ENCODE results near the gene CSTF3. TPM values are rescaled to one million over a fixed set of nuclear protein-coding genes. Genes with fewer than 3 reads are reported as not detected.
A peak's percentile ranks its signal among the peaks of the same experiment; 100 is the strongest.

Gene CSTF3
- polyA plus RNA-seq, 1 donor from 2014 or later = 86.8 TPM

GRCh38 chr11:33094157-33094556 is 67.1 kb downstream of the CSTF3 start:
- TF ChIP-seq EP300 (conservative IDR thresholded peaks at IDR 0.05; ENCODE audit: poor library complexity, severe bottlenecking) = no peak
- no peak for TF ChIP-seq REST (IDR thresholded peaks at IDR 0.05; ENCODE audit: borderline replicate concordance)
- no peak for TF ChIP-seq CTCF (IDR thresholded peaks at IDR 0.05; ENCODE audit: poor library complexity, severe bottlenecking)
- no peak for TF ChIP-seq RAD21 (conservative IDR thresholded peaks at IDR 0.05)
- no peak for TF ChIP-seq SMC3 (conservative IDR thresholded peaks at IDR 0.05; ENCODE audit: poor library complexity)
- no peak for TF ChIP-seq MXI1 (conservative IDR thresholded peaks at IDR 0.05; ENCODE audit: poor library complexity, severe bottlenecking)
- TF ChIP-seq POLR2AphosphoS5 (IDR thresholded peaks at IDR 0.05) = no peak
- TF ChIP-seq TAF1 (IDR thresholded peaks at IDR 0.05; ENCODE audit: low read depth) = no peak
- TF ChIP-seq EZH2 (IDR thresholded peaks at IDR 0.05; ENCODE audit: borderline replicate concordance, insufficient read depth, low read length, poor library complexity, severe bottlenecking) = no peak
- Histone ChIP-seq H4K20me1 (ENCODE audit: insufficient read depth) (no peaks in the 10 kb centered on the region), H3K27me3 (ENCODE audit: insufficient read depth, low read depth, low read length) (no peaks in the 10 kb centered on the region), H3K4me3 (ENCODE audit: low read length) (no peak overlapping the region), H3K9me2 (ENCODE audit: insufficient read depth, low read length) (no peaks in the 10 kb centered on the region), H3K27ac (ENCODE audit: low read length) (no peak overlapping the region), H3K36me3 (ENCODE audit: insufficient read depth, low read length) (peaks cover 22% of the 10 kb centered on the region), H2AFZ (ENCODE audit: low read depth, low read length) (no peak overlapping the region), H3K79me2 (replicated peaks; ENCODE audit: insufficient read depth, low read length) (no peaks in the 10 kb centered on the region), H3F3A (ENCODE audit: insufficient read depth, low read length, poor library complexity, severe bottlenecking) (no peaks in the 10 kb centered on the region), H3K4me2 (ENCODE audit: low read length) (no peak overlapping the region), H3K9ac (ENCODE audit: low read length) (no peak overlapping the region), H3K9me3 (ENCODE audit: low read length) (no peaks in the 10 kb centered on the region)

- no peak for TF ChIP-seq RAD21 (conservative IDR thresholded peaks at IDR 0.05)
- TF ChIP-seq CTCF (IDR thresholded peaks at IDR 0.05; ENCODE audit: poor library complexity, severe bottlenecking) = peak; percentile 12
- peaks cover 3% of the 10 kb centered on the region for H3K36me3 ChIP-seq (ENCODE audit: insufficient read depth, low read length)
Observed at GRCh38 chr11:33089776-33090175, 71.5 kb downstream of the CSTF3 start.

More at GRCh38 chr11:33089776-33090175, 71.5 kb downstream of the CSTF3 start:
- Histone ChIP-seq H2AFZ (ENCODE audit: low read depth, low read length) (no peak overlapping the region), H3F3A (ENCODE audit: insufficient read depth, low read length, poor library complexity, severe bottlenecking) (no peaks in the 10 kb centered on the region), H3K27me3 (ENCODE audit: insufficient read depth, low read depth, low read length) (no peaks in the 10 kb centered on the region), H3K9me2 (ENCODE audit: insufficient read depth, low read length) (no peaks in the 10 kb centered on the region), H3K4me2 (ENCODE audit: low read length) (no peak overlapping the region), H3K9me3 (ENCODE audit: low read length) (no peaks in the 10 kb centered on the region), H3K79me2 (replicated peaks; ENCODE audit: insufficient read depth, low read length) (no peaks in the 10 kb centered on the region), H4K20me1 (ENCODE audit: insufficient read depth) (no peaks in the 10 kb centered on the region), H3K4me3 (ENCODE audit: low read length) (no peak overlapping the region), H3K9ac (ENCODE audit: low read length) (no peak overlapping the region), H3K27ac (ENCODE audit: low read length) (no peak overlapping the region)
